Fibroblast of mammary gland (primary cell): ENCODE data around the gene IRGC.

Experiments used
- DNase-seq: peaks from one replicate; pipeline ENCODE4 v3.0.0-alpha.2; 2010; ENCODE audit warnings: low read depth
- H3K4me3 ChIP-seq: 2 replicates; pipeline ENCODE4 v1.5.1; 2011; ENCODE audit warnings: low read depth, mild to moderate bottlenecking, low read length, moderate library complexity; ENCODE audit not compliant: control insufficient read depth
- CTCF ChIP-seq: conservative IDR thresholded peaks from 2 replicates; pipeline ENCODE4 v1.5.1; 2011; ENCODE audit warnings: low read depth, low read length, inconsistent platforms; ENCODE audit not compliant: control insufficient read depth, insufficient read depth

The IRGC gene

GRCh38 chr19:43765109-43765876, 49.4 kb downstream of the IRGC start:
- TF ChIP-seq CTCF = no peak
- H3K4me3 ChIP-seq = no peak overlapping the region
- DNase-seq = peak; percentile 97

GRCh38 chr19:43766755-43767043, 50.8 kb downstream of the IRGC start:
- no peak for DNase-seq
- TF ChIP-seq CTCF = no peak
- no peak overlapping the region for H3K4me3 ChIP-seq

GRCh38 chr19:43767316-43767715, 51.4 kb downstream of the IRGC start:
- TF ChIP-seq CTCF = no peak
- no peak for DNase-seq
- no peak overlapping the region for H3K4me3 ChIP-seq

- TF ChIP-seq CTCF = no peak
- H3K4me3 ChIP-seq = no peak overlapping the region
- DNase-seq = no peak
These were observed 51.9 kb downstream of the IRGC start for GRCh38 chr19:43767818-43768217.

GRCh38 chr19:43768273-43769050, 52.6 kb downstream of the IRGC start:
- no peak overlapping the region for H3K4me3 ChIP-seq
- no peak for TF ChIP-seq CTCF
- DNase-seq = peak; percentile 34

GRCh38 chr19:43769256-43769655, 53.4 kb downstream of the IRGC start:
- DNase-seq = no peak
- no peak overlapping the region for H3K4me3 ChIP-seq
- TF ChIP-seq CTCF = no peak
